ENCODE data around the gene LHB. TPM values are rescaled to one million over a fixed set of nuclear protein-coding genes. Genes with fewer than 3 reads are reported as not detected.

Gene LHB
- total RNA-seq, 1 experiment from 2014 or later: not detected

DNA sequence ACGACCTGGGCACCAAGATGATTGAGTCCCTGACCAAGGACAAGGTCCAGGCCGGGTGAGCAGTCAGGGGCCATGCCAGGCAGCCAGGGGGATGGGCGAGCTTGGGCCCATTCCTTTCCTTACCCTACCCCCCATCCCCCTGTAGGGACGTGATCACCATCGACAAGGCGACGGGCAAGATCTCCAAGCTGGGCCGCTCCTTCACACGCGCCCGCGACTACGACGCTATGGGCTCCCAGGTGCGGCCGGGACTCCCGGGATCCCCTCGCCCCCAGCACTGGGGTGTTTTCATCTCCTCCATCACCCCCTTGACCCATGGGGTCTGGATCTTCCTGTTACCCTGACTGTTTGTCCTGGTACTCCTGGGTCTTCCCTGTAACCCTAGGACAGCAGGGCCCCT is 7.1 kb downstream of the LHB start:
- no peak overlapping the region for H3K27ac Mint-ChIP-seq
- H3K27me3 ChIP-seq (ENCODE audit: insufficient read depth, low read length): no peaks in the 10 kb centered on the region
- H3K14ac ChIP-seq (ENCODE audit: insufficient read depth, low read length): no peak overlapping the region
- no CpG with 5 or more reads among the region's 18 CpGs for WGBS (ENCODE audit: extremely low coverage, insufficient read length, low lambda C conversion rate)
- H2BK5ac ChIP-seq (ENCODE audit: insufficient read length, low read length): no peak overlapping the region
- H2BK20ac ChIP-seq (ENCODE audit: low read depth, low read length, poor library complexity, severe bottlenecking): no peak overlapping the region
- H3K4me2 ChIP-seq (ENCODE audit: insufficient read depth, insufficient read length, low read length): no peak overlapping the region
- H3K36me3 Mint-ChIP-seq (ENCODE audit: insufficient read depth in 1 of 3, low read depth in 3 of 3): peaks cover 25 to 85% (median 82%) of the 10 kb centered on the region in 3 experiments; a peak in 6 of 7 replicates
- H3K79me2 ChIP-seq (ENCODE audit: insufficient read depth, low read length): no peaks in the 10 kb centered on the region
- H2AFZ ChIP-seq (ENCODE audit: low read length): no peak overlapping the region
- H3K4me3 Mint-ChIP-seq: peak overlapping the region in 1 of 2 experiments; percentile 26; a peak in 1 of 5 replicates
- no peaks in the 10 kb centered on the region for H3K4me1 ChIP-seq (ENCODE audit: insufficient read depth, low read length)
- no peak overlapping the region for H2AK5ac ChIP-seq (ENCODE audit: insufficient read length, low read length)
- H3T11ph ChIP-seq (ENCODE audit: low read length): no peak overlapping the region
- H3K27me3 Mint-ChIP-seq (ENCODE audit: low read depth): no peaks in the 10 kb centered on the region
- H3K9ac ChIP-seq (ENCODE audit: extremely low read depth, insufficient read length, low read length): no peak overlapping the region
- no peaks in the 10 kb centered on the region for H3K23me2 ChIP-seq (ENCODE audit: insufficient read length, low read depth, low read length, poor library complexity, severe bottlenecking)
- no peak overlapping the region for H4K5ac ChIP-seq (ENCODE audit: insufficient read length, low read depth, low read length)
- no peak overlapping the region for H3K18ac ChIP-seq (ENCODE audit: insufficient read length, low read depth, low read length)
- no peak overlapping the region for H3K27ac ChIP-seq (ENCODE audit: insufficient read length, low read depth, low read length)
- no peaks in the 10 kb centered on the region for H3K9me3 ChIP-seq (ENCODE audit: control insufficient read depth, low read depth, low read length)
- H2BK12ac ChIP-seq (ENCODE audit: insufficient read length, low read depth, low read length): no peak overlapping the region
- no peak overlapping the region for H4K8ac ChIP-seq (replicated peaks; ENCODE audit: insufficient read length, low read depth, low read length)
- H4K20me1 ChIP-seq (ENCODE audit: control insufficient read depth, insufficient read depth, insufficient read length): no peaks in the 10 kb centered on the region
- H3K56ac ChIP-seq (ENCODE audit: insufficient read length, low read depth, low read length): no peak overlapping the region
- H3K23ac ChIP-seq (ENCODE audit: insufficient read length, low read depth, low read length): no peak overlapping the region
- no peaks in the 10 kb centered on the region for H3K9me3 Mint-ChIP-seq
- DNase-seq: no peak
- no peak overlapping the region for H3K4ac ChIP-seq (ENCODE audit: low read depth, low read length)
- H2BK15ac ChIP-seq (ENCODE audit: low read depth, low read length): no peak overlapping the region
- no peaks in the 10 kb centered on the region for H3K4me1 Mint-ChIP-seq
- H3K79me1 ChIP-seq (ENCODE audit: insufficient read depth, low read depth, low read length, poor library complexity, severe bottlenecking): no peaks in the 10 kb centered on the region
- no peak overlapping the region for H4K91ac ChIP-seq (ENCODE audit: insufficient read length, low read depth, low read length)
- TF ChIP-seq, protein P1, sequence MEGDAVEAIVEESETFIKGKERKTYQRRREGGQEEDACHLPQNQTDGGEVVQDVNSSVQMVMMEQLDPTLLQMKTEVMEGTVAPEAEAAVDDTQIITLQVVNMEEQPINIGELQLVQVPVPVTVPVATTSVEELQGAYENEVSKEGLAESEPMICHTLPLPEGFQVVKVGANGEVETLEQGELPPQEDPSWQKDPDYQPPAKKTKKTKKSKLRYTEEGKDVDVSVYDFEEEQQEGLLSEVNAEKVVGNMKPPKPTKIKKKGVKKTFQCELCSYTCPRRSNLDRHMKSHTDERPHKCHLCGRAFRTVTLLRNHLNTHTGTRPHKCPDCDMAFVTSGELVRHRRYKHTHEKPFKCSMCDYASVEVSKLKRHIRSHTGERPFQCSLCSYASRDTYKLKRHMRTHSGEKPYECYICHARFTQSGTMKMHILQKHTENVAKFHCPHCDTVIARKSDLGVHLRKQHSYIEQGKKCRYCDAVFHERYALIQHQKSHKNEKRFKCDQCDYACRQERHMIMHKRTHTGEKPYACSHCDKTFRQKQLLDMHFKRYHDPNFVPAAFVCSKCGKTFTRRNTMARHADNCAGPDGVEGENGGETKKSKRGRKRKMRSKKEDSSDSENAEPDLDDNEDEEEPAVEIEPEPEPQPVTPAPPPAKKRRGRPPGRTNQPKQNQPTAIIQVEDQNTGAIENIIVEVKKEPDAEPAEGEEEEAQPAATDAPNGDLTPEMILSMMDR (conservative IDR thresholded peaks at IDR 0.05): no peak
- H2BK120ac ChIP-seq (ENCODE audit: low read depth, low read length, poor library complexity, severe bottlenecking): no peak overlapping the region
